ENCODE results near the gene FUT4. TPM values are rescaled to one million over a fixed set of nuclear protein-coding genes. Genes with fewer than 3 reads are reported as not detected.

The FUT4 gene
- total RNA-seq, 1 donor = 7.2 TPM

DNA sequence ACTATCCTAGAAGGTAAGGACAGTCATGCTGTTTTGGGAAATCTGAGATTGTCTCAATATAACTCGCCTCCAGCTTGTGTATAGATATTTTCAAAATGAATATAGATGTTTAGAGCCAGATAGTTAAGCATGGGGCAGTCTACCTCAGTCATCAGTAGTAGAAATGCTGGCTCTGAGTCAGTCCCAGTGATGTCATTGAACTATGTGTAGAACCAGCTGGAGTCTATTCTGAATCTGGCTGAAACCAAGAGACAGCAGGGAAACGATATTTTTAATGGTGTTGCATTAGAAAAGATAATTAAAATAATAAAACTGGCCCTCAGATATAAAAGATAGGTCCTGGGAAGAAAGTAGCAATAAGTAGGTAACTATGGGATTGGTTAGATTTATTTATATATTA is 49.3 kb downstream of the FUT4 start:
- H3K4me3 ChIP-seq (ENCODE audit: insufficient read depth, low read length) = no peak overlapping the region
- no peaks in the 10 kb centered on the region for H4K20me1 ChIP-seq (ENCODE audit: insufficient read depth, low read length)
- no peaks in the 10 kb centered on the region for H3K4me1 ChIP-seq (ENCODE audit: insufficient read depth, low read length)
- TF ChIP-seq, protein P1, sequence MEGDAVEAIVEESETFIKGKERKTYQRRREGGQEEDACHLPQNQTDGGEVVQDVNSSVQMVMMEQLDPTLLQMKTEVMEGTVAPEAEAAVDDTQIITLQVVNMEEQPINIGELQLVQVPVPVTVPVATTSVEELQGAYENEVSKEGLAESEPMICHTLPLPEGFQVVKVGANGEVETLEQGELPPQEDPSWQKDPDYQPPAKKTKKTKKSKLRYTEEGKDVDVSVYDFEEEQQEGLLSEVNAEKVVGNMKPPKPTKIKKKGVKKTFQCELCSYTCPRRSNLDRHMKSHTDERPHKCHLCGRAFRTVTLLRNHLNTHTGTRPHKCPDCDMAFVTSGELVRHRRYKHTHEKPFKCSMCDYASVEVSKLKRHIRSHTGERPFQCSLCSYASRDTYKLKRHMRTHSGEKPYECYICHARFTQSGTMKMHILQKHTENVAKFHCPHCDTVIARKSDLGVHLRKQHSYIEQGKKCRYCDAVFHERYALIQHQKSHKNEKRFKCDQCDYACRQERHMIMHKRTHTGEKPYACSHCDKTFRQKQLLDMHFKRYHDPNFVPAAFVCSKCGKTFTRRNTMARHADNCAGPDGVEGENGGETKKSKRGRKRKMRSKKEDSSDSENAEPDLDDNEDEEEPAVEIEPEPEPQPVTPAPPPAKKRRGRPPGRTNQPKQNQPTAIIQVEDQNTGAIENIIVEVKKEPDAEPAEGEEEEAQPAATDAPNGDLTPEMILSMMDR (IDR thresholded peaks at IDR 0.05; ENCODE audit: extremely low read depth, low read depth, low read length) = no peak
- H2AFZ ChIP-seq (ENCODE audit: low read length) = no peak overlapping the region
- peak; percentile 58 for DNase-seq (ENCODE audit: insufficient read length, low spot score, missing footprints)
- no peak overlapping the region for H3K27ac ChIP-seq (ENCODE audit: low read depth, low read length)
- H3K36me3 ChIP-seq (ENCODE audit: insufficient read depth, low read length) = no peaks in the 10 kb centered on the region
- H3K27me3 ChIP-seq (ENCODE audit: insufficient read depth, low read length) = no peaks in the 10 kb centered on the region
- H3K9me3 ChIP-seq (ENCODE audit: low read depth, low read length) = no peaks in the 10 kb centered on the region
- H3K79me2 ChIP-seq (ENCODE audit: insufficient read depth, low read length) = no peaks in the 10 kb centered on the region
- no peak overlapping the region for H3K4me2 ChIP-seq (ENCODE audit: insufficient read depth, low read length)

DNA sequence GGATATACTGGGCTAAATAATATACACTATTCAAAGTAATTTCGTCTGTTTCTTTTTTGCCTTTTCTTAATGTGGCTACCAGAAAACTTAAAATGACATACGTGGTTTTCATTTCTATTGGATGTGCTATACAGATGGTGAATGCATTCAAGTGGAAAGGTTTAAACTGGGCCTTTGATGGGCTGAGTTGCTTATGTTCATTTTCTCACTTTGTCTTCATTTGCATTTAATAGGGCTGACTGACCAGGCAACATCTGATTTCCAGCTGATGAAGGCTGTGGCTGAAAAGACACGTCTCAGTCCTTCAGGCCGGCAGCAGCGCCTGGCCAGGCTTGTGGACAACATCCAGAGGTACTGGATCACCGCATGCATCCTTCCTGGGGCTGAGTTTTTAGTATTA is 51.4 kb downstream of the FUT4 start:
- no peaks in the 10 kb centered on the region for H3K36me3 ChIP-seq (ENCODE audit: insufficient read depth, low read length)
- H3K9me3 ChIP-seq (ENCODE audit: low read depth, low read length) = no peaks in the 10 kb centered on the region
- H3K4me1 ChIP-seq (ENCODE audit: insufficient read depth, low read length) = no peaks in the 10 kb centered on the region
- no peaks in the 10 kb centered on the region for H3K27me3 ChIP-seq (ENCODE audit: insufficient read depth, low read length)
- DNase-seq (ENCODE audit: insufficient read length, low spot score, missing footprints) = no peak
- no peak overlapping the region for H2AFZ ChIP-seq (ENCODE audit: low read length)
- H3K4me3 ChIP-seq (ENCODE audit: insufficient read depth, low read length) = no peak overlapping the region
- no peak overlapping the region for H3K27ac ChIP-seq (ENCODE audit: low read depth, low read length)
- H3K4me2 ChIP-seq (ENCODE audit: insufficient read depth, low read length) = no peak overlapping the region
- H4K20me1 ChIP-seq (ENCODE audit: insufficient read depth, low read length) = no peaks in the 10 kb centered on the region
- H3K79me2 ChIP-seq (ENCODE audit: insufficient read depth, low read length) = no peaks in the 10 kb centered on the region
- TF ChIP-seq, protein P1 (IDR thresholded peaks at IDR 0.05; ENCODE audit: extremely low read depth, low read depth, low read length) = no peak

DNA sequence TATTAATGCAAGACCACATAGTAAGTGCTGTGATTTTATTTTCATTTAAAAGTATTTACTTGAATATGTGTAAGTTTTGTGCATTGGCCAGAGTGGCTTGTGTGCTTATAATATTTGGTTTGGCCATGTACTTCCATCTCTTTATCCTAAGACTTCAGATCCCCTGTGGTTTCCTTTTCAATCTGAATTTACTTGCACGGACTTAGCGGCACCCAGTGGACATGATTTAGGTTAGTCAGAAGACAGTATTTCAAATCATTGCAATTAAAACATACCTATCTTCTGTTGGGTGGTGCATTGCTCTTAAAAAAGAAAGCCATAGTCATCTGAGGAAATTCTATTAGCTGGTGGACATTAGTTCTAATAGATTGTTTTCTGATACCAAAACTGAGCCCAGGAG is 54.2 kb downstream of the FUT4 start:
- Histone ChIP-seq H3K4me3 (ENCODE audit: insufficient read depth, low read length) (no peak overlapping the region), H2AFZ (ENCODE audit: low read length) (no peak overlapping the region), H3K36me3 (ENCODE audit: insufficient read depth, low read length) (no peaks in the 10 kb centered on the region), H3K4me1 (ENCODE audit: insufficient read depth, low read length) (no peaks in the 10 kb centered on the region), H3K79me2 (ENCODE audit: insufficient read depth, low read length) (no peaks in the 10 kb centered on the region), H3K27ac (ENCODE audit: low read depth, low read length) (no peak overlapping the region), H3K9me3 (ENCODE audit: low read depth, low read length) (no peaks in the 10 kb centered on the region), H3K27me3 (ENCODE audit: insufficient read depth, low read length) (no peaks in the 10 kb centered on the region), H3K4me2 (ENCODE audit: insufficient read depth, low read length) (no peak overlapping the region), H4K20me1 (ENCODE audit: insufficient read depth, low read length) (no peaks in the 10 kb centered on the region)
- DNase-seq (ENCODE audit: insufficient read length, low spot score, missing footprints) = no peak
- TF ChIP-seq, protein P1 (IDR thresholded peaks at IDR 0.05; ENCODE audit: extremely low read depth, low read depth, low read length) = peak; percentile 43

Other genes starting within 250 kb of the FUT4 start
- not detected in 2 replicates for gene IZUMO1R, start 239.3 kb upstream of the FUT4 start, total RNA-seq
- gene GPR83, start 142.5 kb upstream of the FUT4 start, total RNA-seq = not detected in 2 replicates
- gene MRE11, start 50.1 kb upstream of the FUT4 start, total RNA-seq = 10.1 and 15.0 TPM in 2 replicates
- gene ANKRD49, start 49.9 kb upstream of the FUT4 start, total RNA-seq = 13.0 and 14.1 TPM in 2 replicates
- gene C11orf97, start 31.5 kb upstream of the FUT4 start, total RNA-seq = not detected in 2 replicates
- gene PIWIL4, start 23.4 kb downstream of the FUT4 start, total RNA-seq = 1.8 and 2.1 TPM in 2 replicates
- 53.6 and 54.2 TPM in 2 replicates for gene AMOTL1, start 224.4 kb downstream of the FUT4 start, total RNA-seq

Data from osteoblast (primary cell).